Naive thymus-derived CD8-positive, alpha-beta T cell (primary cell): Measurements from ENCODE around the gene MSX1. TPM values are rescaled to one million over a fixed set of nuclear protein-coding genes. Genes with fewer than 3 reads are reported as not detected.

ENCODE experiments used
- ATAC-seq, 2 donors: fragments of 150-1000 bp; cut with Tn5 transposase in 1 of 2; sonication (Bioruptor Pico), chemical (Tn5 transposase) in 1 of 2; 1 replicate in 1 of 2; 2 replicates in 1 of 2; pipeline ENCODE4 v1.10.0; 2021; ENCODE audit warnings: mild to moderate bottlenecking in 2 of 2, moderate library complexity in 2 of 2
- POLR2A ChIA-PET: fragments of 350-600 bp; sonication (Branson Sonifier 250); formaldehyde crosslinking; loops from one replicate; lab custom pipeline; 2021; ENCODE audit warnings: antibody characterized with exemption; lab: Charles Lee
- DNase-seq, 10 donors: peaks; one replicate each; pipeline versions ENCODE4 v3.0.0 to v3.0.0-alpha.2; 2020 to 2022
- H3K27ac Mint-ChIP-seq, 10 donors: one replicate each; pipeline ENCODE4 v1.8.0; 2020 to 2022; ENCODE audit warnings: mild to moderate bottlenecking in 10 of 10, mixed read lengths in 10 of 10, moderate library complexity in 4 of 10, inconsistent platforms in 1 of 10
- H3K27me3 Mint-ChIP-seq, 5 donors: one replicate each; pipeline ENCODE4 v1.8.0; 2021 to 2022; ENCODE audit warnings: mixed read lengths in 5 of 5
- H3K36me3 Mint-ChIP-seq, 3 donors: one replicate each; pipeline ENCODE4 v1.8.0; 2020 to 2022; ENCODE audit warnings: mixed read lengths in 3 of 3, mild to moderate bottlenecking in 2 of 3, inconsistent platforms in 1 of 3
- H3K4me1 Mint-ChIP-seq, 4 donors: one replicate each; pipeline ENCODE4 v1.8.0; 2021 to 2022; ENCODE audit warnings: mixed read lengths in 4 of 4
- H3K4me3 Mint-ChIP-seq, 10 donors: one replicate each; pipeline ENCODE4 v1.8.0; 2020 to 2022; ENCODE audit warnings: mild to moderate bottlenecking in 10 of 10, mixed read lengths in 10 of 10, moderate library complexity in 6 of 10, inconsistent platforms in 1 of 10
- H3K9me3 Mint-ChIP-seq, 9 donors: one replicate each; pipeline ENCODE4 v1.8.0; 2020 to 2022; ENCODE audit warnings: mixed read lengths in 9 of 9, mild to moderate bottlenecking in 3 of 9, inconsistent platforms in 1 of 9, moderate library complexity in 1 of 9
- polyA plus RNA-seq, 3 donors: library from polyadenylated mRNA; unstranded; fragments of 300-500 nt; fragmentation: Illumina TruSeq; gene quantifications; one replicate each; pipeline ENCODE4 v1.2.3, GENCODE V29; 2021
- total RNA-seq, 8 experiments: library from RNA in 2 of 8; stranded (reverse) in 2 of 8; gene quantifications; one replicate each; pipeline ENCODE4 v1.2.3 and lab custom pipeline; 2021 to 2026

Gene MSX1
- total and polyA plus RNA-seq, 5 experiments from 2014 or later: not detected

DNA sequence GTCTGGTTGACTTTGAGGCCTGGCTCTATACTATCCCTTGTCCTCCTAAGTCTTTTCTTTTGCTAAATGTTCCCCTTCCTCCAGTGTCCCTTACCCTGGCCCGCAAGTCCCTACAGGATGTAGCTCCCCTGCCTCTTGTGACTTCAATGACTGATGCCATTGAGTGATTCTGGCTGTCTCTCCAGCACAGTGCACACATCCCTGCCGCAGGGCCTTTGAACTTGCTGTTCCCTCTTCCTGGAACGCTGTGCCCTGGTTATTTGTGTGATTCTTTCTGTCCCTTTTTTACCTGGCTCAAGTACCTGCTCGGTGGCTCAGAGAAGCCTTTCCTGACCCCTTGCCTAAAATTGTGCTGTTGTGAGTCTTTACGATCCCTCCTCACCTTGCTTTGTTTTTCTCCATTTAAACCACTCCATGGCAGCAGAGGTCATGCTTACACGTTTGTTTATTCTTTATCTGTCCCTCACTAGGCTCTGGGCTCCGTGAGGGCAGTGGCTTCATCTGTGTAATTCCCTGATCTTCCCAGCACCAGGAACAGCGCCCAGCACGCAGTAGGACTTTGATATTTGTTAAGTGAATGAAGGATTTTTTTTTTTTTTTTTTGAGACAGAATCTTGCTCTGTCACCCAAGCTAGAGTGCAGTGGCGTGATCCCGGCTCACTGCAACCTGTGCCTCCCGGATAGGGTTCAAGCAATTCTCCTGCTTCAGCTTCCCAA, 17.6 kb downstream of the MSX1 start:
- H3K36me3 Mint-ChIP-seq: no peaks in the 10 kb centered on the region
- no peak for ATAC-seq
- H3K4me1 Mint-ChIP-seq: peaks cover 0 to 4% (median under 1%) of the 10 kb centered on the region in 4 donors
- POLR2A ChIA-PET: no interaction called here
- H3K9me3 Mint-ChIP-seq: peaks cover 0 to 4% (median 0%) of the 10 kb centered on the region in 9 donors
- DNase-seq: peak in 1 of 10 donors; percentile 27
- H3K27me3 Mint-ChIP-seq: peaks cover 27 to 83% (median 57%) of the 10 kb centered on the region in 5 donors
- no peak overlapping the region for H3K27ac Mint-ChIP-seq
- H3K4me3 Mint-ChIP-seq: no peak overlapping the region

DNA sequence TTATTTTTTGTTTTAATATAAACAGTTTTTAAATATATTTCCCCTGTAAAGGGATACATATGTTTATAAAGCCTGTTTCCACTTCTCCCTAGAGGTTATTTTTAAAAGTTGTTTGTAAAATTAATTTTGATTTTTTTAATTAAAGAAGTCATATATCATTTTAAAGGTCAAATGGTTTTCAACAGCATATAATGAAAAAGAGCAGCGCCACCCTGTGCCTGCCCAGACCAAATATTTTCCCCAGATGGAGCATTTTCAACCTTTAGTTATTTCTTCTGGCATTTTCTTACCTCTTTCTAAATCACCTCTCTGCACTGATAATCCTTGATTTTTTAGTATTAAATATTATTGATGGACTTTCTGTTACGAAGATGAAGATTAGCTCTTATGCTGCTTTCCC, 21.0 kb downstream of the MSX1 start:
- Mint-ChIP-seq H3K4me1 (peaks cover 0 to 2% (median 0%) of the 10 kb centered on the region in 4 donors), H3K4me3 (no peak overlapping the region), H3K36me3 (no peaks in the 10 kb centered on the region), H3K27me3 (peaks cover 17 to 53% (median 36%) of the 10 kb centered on the region in 5 donors), H3K27ac (no peak overlapping the region), H3K9me3 (peaks cover 0 to 4% (median 0%) of the 10 kb centered on the region in 9 donors)
- no peak for ATAC-seq
- no peak for DNase-seq
- POLR2A ChIA-PET: no interaction called here

DNA sequence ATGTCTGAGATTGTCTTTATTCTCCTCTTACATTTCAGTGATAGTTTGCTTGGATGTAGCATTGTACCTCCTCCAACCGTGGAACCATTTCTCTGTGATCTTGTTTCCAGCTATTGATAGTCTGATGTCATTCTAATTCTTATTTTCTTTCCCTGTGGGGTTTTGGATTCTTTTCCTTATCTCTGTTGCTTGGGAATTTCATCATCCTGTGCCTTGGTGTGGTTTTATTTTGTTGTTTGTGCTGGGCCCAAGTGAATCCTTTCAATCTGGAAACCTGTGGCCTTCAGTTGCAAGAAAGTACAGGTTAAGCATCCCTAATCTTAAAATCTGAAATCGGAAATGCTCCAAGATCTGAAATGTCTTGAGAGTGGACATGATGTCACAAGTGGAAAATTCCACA, 22.0 kb downstream of the MSX1 start:
- Mint-ChIP-seq H3K27ac (peak overlapping the region in 1 of 10 donors; percentile 19), H3K9me3 (peaks cover 0 to 4% (median 0%) of the 10 kb centered on the region in 9 donors), H3K4me1 (peaks cover 0 to 2% (median 0%) of the 10 kb centered on the region in 4 donors), H3K4me3 (no peak overlapping the region), H3K36me3 (no peaks in the 10 kb centered on the region), H3K27me3 (peaks cover 14 to 46% (median 33%) of the 10 kb centered on the region in 5 donors)
- no peak for ATAC-seq
- POLR2A ChIA-PET: no interaction called here
- no peak for DNase-seq

DNA sequence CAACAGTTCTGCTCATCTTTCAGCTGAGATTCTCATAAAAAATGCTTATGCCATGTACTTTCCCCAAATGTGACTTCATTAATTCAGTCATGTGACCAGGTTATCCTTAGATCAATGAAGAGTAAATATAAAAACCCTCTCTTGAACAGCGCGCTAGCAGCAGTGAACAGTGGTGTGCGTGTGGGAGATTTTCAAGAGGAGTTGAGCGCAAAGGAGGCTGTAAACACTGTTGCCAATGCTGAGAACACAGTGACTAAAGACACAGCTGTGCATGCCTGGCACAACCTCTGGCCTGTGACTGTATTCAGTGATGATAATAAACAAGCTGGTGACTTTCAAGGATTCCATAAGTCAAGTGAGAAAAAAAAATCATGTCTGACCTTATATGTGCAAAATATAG, 25.1 kb downstream of the MSX1 start:
- POLR2A ChIA-PET: no interaction called here
- no peak overlapping the region for H3K4me3 Mint-ChIP-seq
- H3K9me3 Mint-ChIP-seq: no peaks in the 10 kb centered on the region
- peaks cover 0 to 2% (median 0%) of the 10 kb centered on the region in 4 donors for H3K4me1 Mint-ChIP-seq
- no peak overlapping the region for H3K27ac Mint-ChIP-seq
- DNase-seq: no peak
- ATAC-seq: no peak
- peaks cover 12 to 40% (median 25%) of the 10 kb centered on the region in 5 donors for H3K27me3 Mint-ChIP-seq
- no peaks in the 10 kb centered on the region for H3K36me3 Mint-ChIP-seq

DNA sequence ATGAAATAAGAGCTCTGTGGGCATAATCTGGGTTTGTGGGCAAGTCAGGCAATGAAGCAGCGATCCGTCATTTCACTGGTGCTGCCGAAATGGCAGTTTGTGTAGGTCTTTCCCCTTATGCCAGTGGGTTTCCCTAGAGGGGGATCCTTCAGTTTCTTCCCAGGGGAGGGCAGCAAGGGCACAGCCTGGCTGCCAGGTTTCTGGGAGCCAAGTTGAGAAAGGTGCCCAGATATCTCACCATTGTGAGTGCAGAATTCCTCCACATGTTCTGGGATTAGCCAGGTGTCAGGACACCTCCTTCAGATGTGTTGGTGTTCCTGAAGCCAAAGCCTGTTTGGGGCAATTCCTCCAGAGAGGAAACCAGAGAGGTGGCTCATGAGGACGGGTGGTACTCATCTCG, 28.0 kb downstream of the MSX1 start:
- ATAC-seq: no peak
- peaks cover 10 to 43% (median 17%) of the 10 kb centered on the region in 5 donors for H3K27me3 Mint-ChIP-seq

DNA sequence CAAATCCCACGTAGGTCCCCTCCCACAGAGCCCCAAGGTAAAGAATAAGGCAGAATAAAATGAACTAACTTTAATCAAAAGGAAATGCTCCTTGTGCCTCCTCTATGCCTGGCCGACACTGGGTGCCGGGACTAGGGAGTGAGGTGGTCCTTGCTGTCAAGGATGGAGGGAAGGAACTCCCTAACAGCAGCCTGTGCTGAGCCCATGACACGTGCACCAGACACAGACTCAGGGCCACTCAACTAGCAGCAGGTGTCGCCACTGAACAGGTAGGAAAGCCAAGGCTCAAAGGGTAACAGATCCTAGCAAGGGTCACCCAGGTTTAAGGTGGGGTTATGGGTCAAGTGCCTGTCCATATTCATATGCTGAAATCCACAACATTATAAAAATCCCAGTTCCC, 29.2 kb downstream of the MSX1 start:
- no peaks in the 10 kb centered on the region for H3K9me3 Mint-ChIP-seq
- no peak overlapping the region for H3K27ac Mint-ChIP-seq
- ATAC-seq: no peak
- no peak overlapping the region for H3K4me3 Mint-ChIP-seq
- POLR2A ChIA-PET: no interaction called here
- no peak for DNase-seq
- peaks cover 12 to 56% (median 16%) of the 10 kb centered on the region in 5 donors for H3K27me3 Mint-ChIP-seq
- peaks cover 0 to 2% (median 0%) of the 10 kb centered on the region in 4 donors for H3K4me1 Mint-ChIP-seq
- no peaks in the 10 kb centered on the region for H3K36me3 Mint-ChIP-seq

More for the DNA sequence above, 28.0 kb downstream of the MSX1 start:
- no peaks in the 10 kb centered on the region for H3K36me3 Mint-ChIP-seq
- H3K4me1 Mint-ChIP-seq: peaks cover 0 to 2% (median 0%) of the 10 kb centered on the region in 4 donors
- no peaks in the 10 kb centered on the region for H3K9me3 Mint-ChIP-seq
- H3K4me3 Mint-ChIP-seq: no peak overlapping the region
- POLR2A ChIA-PET: no interaction called here
- H3K27ac Mint-ChIP-seq: no peak overlapping the region
- DNase-seq: no peak

DNA sequence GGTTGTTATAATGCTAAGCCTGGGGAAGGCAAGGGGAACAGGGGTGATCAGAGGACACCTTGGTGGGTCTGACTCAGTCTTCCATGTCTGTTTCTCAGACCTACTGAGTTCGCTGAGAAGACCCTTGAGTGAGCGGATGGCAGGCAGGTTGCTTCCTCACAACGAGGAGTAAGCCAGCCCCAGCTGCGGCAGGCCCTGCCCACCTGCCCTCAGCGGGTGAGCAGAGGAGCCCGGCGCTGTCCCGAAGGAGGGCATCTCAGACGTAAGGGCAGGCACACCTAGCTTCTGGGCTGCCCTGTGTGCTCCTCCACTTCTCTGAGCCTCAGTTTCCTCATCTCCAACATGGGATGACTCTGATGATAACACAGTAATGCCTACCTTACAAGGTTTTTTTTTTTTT, 30.3 kb downstream of the MSX1 start:
- peaks cover 10 to 56% (median 16%) of the 10 kb centered on the region in 5 donors for H3K27me3 Mint-ChIP-seq
- no peak overlapping the region for H3K4me3 Mint-ChIP-seq
- H3K9me3 Mint-ChIP-seq: no peaks in the 10 kb centered on the region
- no peaks in the 10 kb centered on the region for H3K4me1 Mint-ChIP-seq
- no peak overlapping the region for H3K27ac Mint-ChIP-seq
- POLR2A ChIA-PET: no interaction called here
- no peak for ATAC-seq
- H3K36me3 Mint-ChIP-seq: no peaks in the 10 kb centered on the region
- no peak for DNase-seq

DNA sequence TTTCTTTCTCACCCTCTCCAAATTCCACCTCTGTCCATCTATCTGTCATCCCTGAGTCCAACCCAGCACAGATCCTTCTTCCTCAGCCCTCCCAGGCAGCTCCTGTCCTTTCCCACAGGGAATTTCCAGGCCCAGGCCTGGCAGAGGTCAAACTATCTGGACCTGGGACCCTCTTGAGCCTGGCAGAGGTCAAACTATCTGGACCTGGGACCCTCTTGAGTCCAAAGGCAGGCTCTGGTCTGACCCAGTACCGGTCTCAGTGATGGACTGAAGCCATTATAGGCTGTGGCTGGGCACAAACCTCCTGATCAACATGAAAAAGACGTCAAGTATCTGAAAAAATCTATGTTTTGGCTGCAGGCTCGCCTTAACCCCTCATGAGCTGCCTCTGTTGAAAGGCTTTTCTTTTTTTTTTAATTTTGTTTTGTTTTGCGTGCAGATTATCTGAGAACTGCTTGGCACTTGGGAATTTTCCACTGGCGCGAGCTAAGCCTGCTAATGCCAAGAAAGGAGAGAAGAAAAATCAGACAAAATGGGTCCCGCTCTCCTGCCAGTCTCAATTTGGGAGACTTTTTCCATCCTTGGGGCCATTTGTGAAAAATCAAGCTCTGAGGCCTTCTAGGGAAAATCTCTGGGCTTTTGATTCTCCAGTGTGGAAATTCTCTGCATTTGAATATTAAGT, 31.2 kb downstream of the MSX1 start:
- Mint-ChIP-seq H3K27ac (no peak overlapping the region), H3K4me1 (no peaks in the 10 kb centered on the region), H3K27me3 (peaks cover 10 to 56% (median 16%) of the 10 kb centered on the region in 5 donors)

DNA sequence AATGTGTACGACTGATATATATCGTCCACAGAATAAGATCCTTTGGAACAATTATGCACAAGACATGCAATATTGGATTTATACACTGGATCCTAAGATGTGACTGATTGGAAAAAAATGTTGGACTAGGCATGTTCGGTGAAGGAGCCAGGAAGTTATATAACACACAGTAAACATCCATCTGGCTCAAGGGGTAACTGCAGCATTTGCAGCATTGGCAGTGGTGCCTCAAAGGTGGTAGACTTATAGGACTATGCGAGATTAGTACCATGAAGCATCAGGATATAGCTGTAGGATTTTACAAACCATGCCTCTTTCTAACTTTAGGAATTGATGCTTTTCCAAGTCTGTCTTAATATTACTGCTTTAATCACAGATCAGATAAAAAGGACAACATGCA, 34.3 kb downstream of the MSX1 start:
- Mint-ChIP-seq H3K9me3 (no peaks in the 10 kb centered on the region), H3K27ac (no peak overlapping the region), H3K27me3 (peaks cover 4 to 35% (median 9%) of the 10 kb centered on the region in 5 donors), H3K4me1 (no peaks in the 10 kb centered on the region), H3K4me3 (no peak overlapping the region), H3K36me3 (no peaks in the 10 kb centered on the region)
- POLR2A ChIA-PET: no interaction called here
- no peak for DNase-seq
- ATAC-seq: no peak

More for the DNA sequence above, 31.2 kb downstream of the MSX1 start:
- DNase-seq (no peak), ATAC-seq (no peak)
- H3K4me3 Mint-ChIP-seq: no peak overlapping the region
- POLR2A ChIA-PET: no interaction called here
- H3K9me3 Mint-ChIP-seq: no peaks in the 10 kb centered on the region
- no peaks in the 10 kb centered on the region for H3K36me3 Mint-ChIP-seq

DNA sequence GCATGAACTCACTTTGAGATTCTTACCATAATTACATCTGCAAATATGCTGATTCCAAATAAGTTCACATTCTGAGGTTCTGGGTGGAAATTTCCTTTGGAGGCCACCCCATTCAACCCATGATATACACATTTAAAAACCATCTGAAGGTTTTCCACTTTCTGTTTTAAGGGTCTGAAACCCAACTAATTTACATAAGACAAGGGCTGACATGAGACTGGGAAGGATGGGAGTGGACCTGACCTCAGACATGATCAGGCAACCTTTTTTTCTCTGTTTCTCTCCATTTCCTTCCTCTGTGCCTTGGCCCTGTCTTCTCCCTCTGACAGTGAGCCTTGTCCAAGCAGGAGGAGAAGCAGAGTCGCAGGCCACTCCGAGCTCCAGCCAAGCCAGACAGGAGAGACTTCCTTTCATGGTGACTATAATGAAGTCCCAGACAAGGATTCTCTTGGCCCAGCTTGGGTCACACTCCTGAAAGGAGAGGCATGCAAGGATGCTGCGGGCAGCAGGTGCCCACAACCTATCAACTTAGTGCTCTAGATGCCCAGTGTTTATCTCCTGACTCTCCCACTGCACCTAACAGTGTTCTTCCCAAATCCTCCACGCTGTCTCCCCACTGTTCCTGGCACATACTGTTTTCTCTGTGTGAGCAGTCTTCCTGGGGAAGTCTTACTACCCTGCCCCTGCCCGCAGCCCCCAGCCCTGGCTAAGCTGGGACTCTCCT, 39.9 kb downstream of the MSX1 start:
- DNase-seq (no peak), ATAC-seq (no peak)
- H3K4me1 Mint-ChIP-seq: no peaks in the 10 kb centered on the region
- H3K27me3 Mint-ChIP-seq: peaks cover 0 to 15% (median 5%) of the 10 kb centered on the region in 5 donors
- H3K36me3 Mint-ChIP-seq: no peaks in the 10 kb centered on the region
- no peak overlapping the region for H3K27ac Mint-ChIP-seq
- H3K4me3 Mint-ChIP-seq: no peak overlapping the region
- POLR2A ChIA-PET: no interaction called here
- H3K9me3 Mint-ChIP-seq: peaks cover 0 to 3% (median 0%) of the 10 kb centered on the region in 9 donors

DNA sequence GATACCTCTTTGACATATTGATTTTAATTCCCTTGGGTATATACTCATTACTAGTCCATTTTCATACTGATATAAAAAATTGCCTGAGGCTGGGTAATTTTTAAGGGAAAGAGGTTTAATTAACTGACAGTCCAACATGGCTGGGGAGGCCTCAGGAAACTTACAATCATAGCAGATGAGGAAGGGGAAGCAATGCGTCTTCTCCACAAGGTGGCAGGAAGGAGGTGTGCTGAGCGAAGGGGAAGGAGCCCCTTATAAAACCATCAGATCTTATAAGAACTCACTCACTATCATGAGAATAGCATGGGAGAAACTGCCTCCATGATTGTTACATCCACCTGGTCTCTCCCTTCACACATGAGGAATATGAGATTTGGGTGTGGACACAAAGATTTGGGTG, 42.4 kb downstream of the MSX1 start:
- ATAC-seq (no peak), DNase-seq (no peak)
- H3K9me3 Mint-ChIP-seq: peaks cover 0 to 5% (median 0%) of the 10 kb centered on the region in 9 donors
- H3K36me3 Mint-ChIP-seq: no peaks in the 10 kb centered on the region
- H3K27ac Mint-ChIP-seq: no peak overlapping the region
- no peak overlapping the region for H3K4me3 Mint-ChIP-seq
- POLR2A ChIA-PET: no interaction called here
- peaks cover 6 to 36% (median 16%) of the 10 kb centered on the region in 5 donors for H3K27me3 Mint-ChIP-seq
- H3K4me1 Mint-ChIP-seq: no peaks in the 10 kb centered on the region

DNA sequence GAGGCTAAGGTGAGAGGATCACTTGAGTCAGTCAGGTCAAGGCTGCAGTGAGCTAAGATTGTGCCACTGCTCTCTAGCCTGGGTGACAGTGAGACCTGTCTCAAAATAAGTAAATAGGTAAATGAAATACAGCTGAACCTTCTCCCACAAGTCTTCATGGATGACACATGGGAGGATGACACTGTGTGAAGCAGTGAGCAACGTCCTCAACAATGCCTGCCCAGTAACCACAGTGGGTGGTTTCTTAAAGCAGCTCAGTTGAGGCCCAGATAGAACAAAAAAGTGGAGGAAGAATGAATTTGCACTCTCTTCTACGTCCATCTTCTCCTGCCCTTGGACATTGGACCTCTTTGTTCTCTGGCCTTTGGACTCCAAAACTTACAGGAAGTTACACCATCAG, 52.7 kb downstream of the MSX1 start:
- POLR2A ChIA-PET: no interaction called here
- Mint-ChIP-seq H3K9me3 (peaks cover 0 to 3% (median 0%) of the 10 kb centered on the region in 9 donors), H3K36me3 (no peaks in the 10 kb centered on the region), H3K4me3 (no peak overlapping the region), H3K4me1 (no peaks in the 10 kb centered on the region), H3K27ac (no peak overlapping the region), H3K27me3 (peaks cover 3 to 27% (median 10%) of the 10 kb centered on the region in 5 donors)
- DNase-seq: no peak
- ATAC-seq: no peak

DNA sequence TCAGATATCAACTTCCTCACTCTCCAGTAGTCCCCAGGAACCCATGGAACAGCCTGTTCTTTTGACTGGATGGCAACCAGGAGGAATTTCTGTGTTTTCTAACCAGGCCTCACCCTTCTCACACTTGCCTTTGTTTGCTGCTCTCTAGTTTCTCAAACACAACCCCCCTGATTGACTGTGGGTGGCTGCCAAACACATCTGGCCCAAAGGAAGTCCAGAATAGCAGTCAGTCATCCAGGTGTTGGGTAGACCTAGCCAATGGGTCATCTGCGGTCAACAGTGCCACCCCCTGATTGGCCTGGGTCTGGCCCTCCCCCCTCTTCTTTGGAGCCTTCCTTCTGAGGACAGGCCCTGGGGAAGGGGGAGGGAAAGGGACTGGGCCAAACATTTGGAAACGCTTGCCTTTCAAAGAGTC, 53.7 kb downstream of the MSX1 start:
- DNase-seq (no peak), ATAC-seq (no peak)
- Mint-ChIP-seq H3K4me1 (no peaks in the 10 kb centered on the region), H3K27ac (no peak overlapping the region), H3K27me3 (peaks cover 0 to 24% (median 6%) of the 10 kb centered on the region in 5 donors), H3K4me3 (no peak overlapping the region), H3K9me3 (peaks cover 0 to 9% (median 0%) of the 10 kb centered on the region in 9 donors), H3K36me3 (no peaks in the 10 kb centered on the region)
- POLR2A ChIA-PET: no interaction called here
